Loucy (cell line): Measurements from ENCODE around the gene TNFRSF14.

Source experiments
- H2AFZ ChIP-seq: fragments of 200-600 bp; sonication (generic); 2 replicates; pipeline ENCODE4 v1.6.0; 2016; ENCODE audit warnings: antibody characterized with exemption, mild to moderate bottlenecking, low read length, moderate library complexity
- H3F3A ChIP-seq: fragments of 200-600 bp; 2 replicates; pipeline ENCODE4 v1.6.0; 2016; ENCODE audit warnings: antibody characterized with exemption, low read depth, mild to moderate bottlenecking
- H3K27me3 ChIP-seq: fragments of 200-600 bp; sonication (generic); 2 replicates; pipeline ENCODE4 v1.6.1; 2014; ENCODE audit warnings: low read length, mild to moderate bottlenecking; ENCODE audit not compliant: insufficient read depth, poor library complexity, severe bottlenecking
- H3K36me3 ChIP-seq: fragments of 200-600 bp; sonication (generic); 2 replicates; pipeline ENCODE4 v1.6.1; 2016; ENCODE audit warnings: low read length; ENCODE audit not compliant: insufficient read depth
- H3K4me1 ChIP-seq: fragments of 200-600 bp; sonication (generic); 2 replicates; pipeline ENCODE4 v1.5.1; 2014; ENCODE audit warnings: low read length, mild to moderate bottlenecking; ENCODE audit not compliant: insufficient read depth, poor library complexity, severe bottlenecking
- H3K4me2 ChIP-seq: fragments of 200-600 bp; sonication (generic); 2 replicates; pipeline ENCODE4 v1.6.0; 2014; ENCODE audit warnings: antibody characterized with exemption, low read length, low read depth, mild to moderate bottlenecking; ENCODE audit not compliant: poor library complexity, severe bottlenecking
- H3K4me3 ChIP-seq: fragments of 200-600 bp; sonication (generic); 2 replicates; pipeline ENCODE4 v1.5.1; 2014; ENCODE audit warnings: low read length, mild to moderate bottlenecking, mixed read lengths; ENCODE audit not compliant: poor library complexity, severe bottlenecking
- H3K79me2 ChIP-seq: fragments of 200-600 bp; sonication (generic); 2 replicates; pipeline ENCODE4 v1.6.1; 2014; ENCODE audit warnings: low read length; ENCODE audit not compliant: insufficient read depth
- H3K9ac ChIP-seq: fragments of 200-600 bp; sonication (generic); 2 replicates; pipeline ENCODE4 v1.6.0; 2014; ENCODE audit warnings: mild to moderate bottlenecking, low read depth, low read length, moderate library complexity; ENCODE audit not compliant: poor library complexity, severe bottlenecking
- H3K9me2 ChIP-seq: fragments of 200-600 bp; sonication (generic); replicated peaks from 2 replicates; pipeline ENCODE4 v1.6.1; 2016; ENCODE audit warnings: low read depth, low read length, mixed read lengths
- H3K9me3 ChIP-seq: fragments of 200-600 bp; sonication (generic); 2 replicates; pipeline ENCODE4 v1.6.1; 2014; ENCODE audit warnings: mild to moderate bottlenecking, antibody characterized with exemption, low read length, low read depth; ENCODE audit not compliant: insufficient read depth
- H4K20me1 ChIP-seq: fragments of 200-600 bp; sonication (generic); 2 replicates; pipeline ENCODE4 v1.6.0; 2014; ENCODE audit warnings: antibody characterized with exemption, low read length, mild to moderate bottlenecking; ENCODE audit not compliant: insufficient read depth, poor library complexity, severe bottlenecking
- CTCF ChIP-seq: fragments of 200-600 bp; sonication (generic); conservative IDR thresholded peaks from 2 replicates; pipeline ENCODE4 v1.5.1; 2014; ENCODE audit warnings: mild to moderate bottlenecking, antibody characterized with exemption, low read length
- EZH2phosphoT487 ChIP-seq: fragments of 200-600 bp; IDR thresholded peaks from 2 replicates; pipeline ENCODE4 v1.6.1; 2018; ENCODE audit warnings: antibody characterized with exemption, mild to moderate bottlenecking, moderate library complexity, borderline replicate concordance

Gene TNFRSF14

DNA sequence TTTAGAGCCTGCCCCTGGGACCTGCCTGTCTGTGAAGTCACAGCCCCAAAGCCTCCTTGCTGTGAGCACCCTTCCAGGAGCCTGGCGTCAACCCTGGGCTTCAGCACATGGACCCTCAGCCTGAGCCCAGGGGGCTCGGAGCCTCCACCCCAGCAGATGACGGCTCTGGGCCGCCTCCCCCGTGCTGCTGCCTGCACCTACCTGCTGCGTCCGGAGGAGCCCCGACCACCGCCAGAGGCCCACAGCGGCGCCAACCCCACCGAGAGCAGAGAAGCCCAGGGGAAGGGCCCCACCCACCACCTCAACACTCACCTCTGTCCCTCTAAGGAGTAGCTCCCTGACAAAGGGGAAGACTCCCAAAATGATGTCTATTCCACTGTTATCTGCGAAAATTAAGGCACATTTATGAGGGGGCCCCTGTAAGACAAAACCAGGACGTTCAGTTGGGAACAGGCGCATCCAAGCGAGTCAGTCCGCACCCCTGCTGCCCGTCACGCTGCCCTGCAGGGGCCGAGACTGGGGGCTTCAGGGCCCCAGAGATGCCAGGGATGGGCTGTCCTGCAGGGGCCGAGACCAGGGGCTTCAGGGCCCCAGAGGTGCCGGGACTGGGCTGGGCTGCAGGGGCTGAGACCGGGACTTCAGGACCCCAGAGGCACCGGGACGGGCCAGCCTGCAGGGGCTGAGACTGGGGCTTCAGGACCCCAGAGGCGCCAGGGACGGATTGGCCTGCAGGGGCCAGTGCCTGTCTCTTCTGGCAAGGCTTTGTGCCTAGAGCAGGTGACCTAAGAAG lies 45.6 kb upstream of the TNFRSF14 start:
- no peaks in the 10 kb centered on the region for H3K9me2 ChIP-seq
- no peaks in the 10 kb centered on the region for H3K9me3 ChIP-seq

GRCh38 chr1:2512862-2513421 lies 43.2 kb upstream of the TNFRSF14 start:
- Histone ChIP-seq H3K4me2 (no peak overlapping the region), H4K20me1 (no peaks in the 10 kb centered on the region), H3K4me1 (no peaks in the 10 kb centered on the region), H3K79me2 (no peaks in the 10 kb centered on the region), H3K4me3 (no peak overlapping the region), H2AFZ (no peak overlapping the region), H3F3A (no peaks in the 10 kb centered on the region), H3K9me3 (no peaks in the 10 kb centered on the region), H3K9me2 (no peaks in the 10 kb centered on the region), H3K36me3 (peaks cover 76% of the 10 kb centered on the region; the same call in 1 of the 2 replicates), H3K27me3 (no peaks in the 10 kb centered on the region), H3K9ac (no peak overlapping the region)
- TF ChIP-seq EZH2phosphoT487 (no peak), CTCF (no peak)

More for the DNA sequence above, 45.6 kb upstream of the TNFRSF14 start:
- H3K4me2 ChIP-seq, result no peak overlapping the region
- TF ChIP-seq CTCF, result no peak
- no peak for TF ChIP-seq EZH2phosphoT487
- no peaks in the 10 kb centered on the region for H3K27me3 ChIP-seq
- no peaks in the 10 kb centered on the region for H3K4me1 ChIP-seq
- H4K20me1 ChIP-seq, result no peaks in the 10 kb centered on the region
- no peak overlapping the region for H3K9ac ChIP-seq
- H3F3A ChIP-seq, result no peaks in the 10 kb centered on the region
- peaks cover 53% of the 10 kb centered on the region; the same call in 1 of the 2 replicates for H3K36me3 ChIP-seq
- H3K79me2 ChIP-seq, result no peaks in the 10 kb centered on the region
- H3K4me3 ChIP-seq, result no peak overlapping the region
- no peak overlapping the region for H2AFZ ChIP-seq

DNA sequence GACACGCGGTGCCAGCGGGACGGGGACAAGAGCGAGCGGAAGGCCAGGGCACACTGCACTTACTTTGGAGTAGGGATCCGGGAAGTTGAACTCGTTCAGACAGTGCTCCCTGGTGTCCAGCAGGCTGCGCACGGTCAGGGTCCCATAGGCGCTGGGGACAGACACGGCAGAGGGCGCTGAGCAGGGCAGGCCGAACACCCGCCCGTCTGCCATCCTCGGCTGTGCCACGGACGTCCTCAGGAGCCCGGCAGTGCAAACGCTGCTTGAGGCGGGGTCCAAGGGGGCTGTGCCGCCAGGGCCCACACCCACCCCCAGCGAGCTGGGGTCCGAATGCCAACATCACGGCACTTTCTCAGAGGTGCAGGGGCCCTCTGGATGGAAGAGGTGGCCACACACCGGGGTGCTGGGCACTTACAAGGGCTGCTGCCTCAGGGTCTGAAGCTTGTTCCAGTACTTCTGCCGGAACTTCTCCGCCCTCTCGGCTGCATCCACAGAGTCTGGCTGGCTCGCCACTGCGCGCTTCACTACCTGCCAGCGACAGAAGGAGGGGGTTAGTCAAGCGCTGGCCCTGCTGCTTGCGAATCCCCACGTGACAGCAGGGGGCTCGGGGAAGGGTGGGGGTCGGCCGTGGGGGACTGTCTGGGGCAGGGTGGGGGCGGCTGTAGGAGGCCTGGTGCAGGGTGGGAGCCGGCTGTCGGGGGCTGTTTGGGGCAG lies 42.1 kb upstream of the TNFRSF14 start:
- Histone ChIP-seq H4K20me1 (no peaks in the 10 kb centered on the region), H3K79me2 (no peaks in the 10 kb centered on the region), H3K4me3 (no peak overlapping the region), H3K9me3 (no peaks in the 10 kb centered on the region), H3F3A (no peaks in the 10 kb centered on the region), H3K36me3 (peaks cover 85% of the 10 kb centered on the region; the same call in 1 of the 2 replicates), H3K9ac (no peak overlapping the region), H3K9me2 (no peaks in the 10 kb centered on the region), H3K27me3 (no peaks in the 10 kb centered on the region), H3K4me1 (no peaks in the 10 kb centered on the region), H3K4me2 (no peak overlapping the region), H2AFZ (no peak overlapping the region)
- TF ChIP-seq EZH2phosphoT487, result no peak
